ENCODE measurements around the gene SLAIN1. TPM values are rescaled to one million over a fixed set of nuclear protein-coding genes. Genes with fewer than 3 reads are reported as not detected.

Gene SLAIN1
- total and polyA plus RNA-seq, 2 of the 13 experiments (the other 11 are each of a cell fraction or from before 2014, with no cell fraction given) = 1.2 to 4.5 TPM

DNA sequence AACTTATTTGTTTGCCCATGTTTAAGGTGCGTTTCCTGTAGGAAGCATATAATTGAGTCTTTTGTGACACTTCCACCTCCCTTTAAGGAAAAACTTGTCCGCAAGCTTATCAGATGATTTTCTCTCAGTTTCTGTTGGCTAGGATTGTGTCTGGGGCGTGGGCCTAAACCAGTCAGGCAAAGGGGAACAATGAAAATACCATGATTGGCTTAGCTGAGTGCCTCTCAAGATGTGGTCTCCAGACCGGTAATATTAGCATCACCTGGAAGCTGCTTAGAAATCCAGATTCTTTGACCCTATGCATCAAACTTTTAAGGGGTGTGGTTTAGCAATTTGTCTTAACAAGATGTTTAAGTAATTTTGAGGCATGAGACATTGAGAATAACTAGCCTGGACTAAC lies 20.0 kb downstream of the SLAIN1 start:
- Histone ChIP-seq H3K9ac (ENCODE audit: insufficient read depth, low read depth, low read length) (no peak overlapping the region), H2AFZ (ENCODE audit: low read length) (no peak overlapping the region), H3K4me1 (ENCODE audit: insufficient read depth, low read length) (no peaks in the 10 kb centered on the region), H3K27ac (ENCODE audit: extremely low read length, insufficient read depth, low read length) (no peak overlapping the region), H3K4me3 (replicated peaks in 1 of 3; ENCODE audit: insufficient read depth in 1 of 3, low read depth in 2 of 3, low read length in 3 of 3) (no peak overlapping the region), H3K79me2 (ENCODE audit: insufficient read depth, low read length) (no peaks in the 10 kb centered on the region), H3K4me2 (ENCODE audit: low read depth, low read length) (no peak overlapping the region), H3K27me3 (ENCODE audit: control insufficient read depth in 1 of 2, insufficient read depth in 2 of 2, low read length in 2 of 2) (no peaks in the 10 kb centered on the region), H3K9me3 (ENCODE audit: low read length) (no peaks in the 10 kb centered on the region), H3K36me3 (replicated peaks in 1 of 2; ENCODE audit: control insufficient read depth in 1 of 2, insufficient read depth in 2 of 2, low read length in 2 of 2) (no peaks in the 10 kb centered on the region), H4K20me1 (ENCODE audit: insufficient read depth, low read length) (no peaks in the 10 kb centered on the region)
- no peak for DNase-seq (ENCODE audit: low spot score)
- 51% methylated on average over 4 of the region's 4 CpGs for WGBS (ENCODE audit: low lambda C conversion rate)
- BruUV-seq (replicated peaks) = no TSS peak
- CTCF ChIA-PET (ENCODE audit: low intra/inter-chr PET ratio, low total read pairs) = no interaction called here
- FAIRE-seq = no peak
- in situ Hi-C loops (cut with HindIII; ENCODE audit: extremely low pct_ligation_motif_present, low pct_unique_long_range_greater_than_20kb) (no loop called here), intact Hi-C loops (cut with micrococcal nuclease; ENCODE audit: unreplicated experiment) (no loop called here)
- ATAC-seq = no peak
- POLR2A ChIA-PET = no interaction called here
- TF ChIP-seq ZMAT3 (CRISPR knock-in tag; conservative IDR thresholded peaks at IDR 0.05) = no peak
- no peak for TF ChIP-seq NFYB (CRISPR knock-in tag; IDR thresholded peaks at IDR 0.05)
- no peak for TF ChIP-seq NFE2 (CRISPR knock-in tag; IDR thresholded peaks at IDR 0.05)
- TF ChIP-seq NFRKB (IDR thresholded peaks at IDR 0.05) = no peak
- TF ChIP-seq ZMYM2 (CRISPR knock-in tag; IDR thresholded peaks at IDR 0.05) = no peak
- TF ChIP-seq, protein P1, sequence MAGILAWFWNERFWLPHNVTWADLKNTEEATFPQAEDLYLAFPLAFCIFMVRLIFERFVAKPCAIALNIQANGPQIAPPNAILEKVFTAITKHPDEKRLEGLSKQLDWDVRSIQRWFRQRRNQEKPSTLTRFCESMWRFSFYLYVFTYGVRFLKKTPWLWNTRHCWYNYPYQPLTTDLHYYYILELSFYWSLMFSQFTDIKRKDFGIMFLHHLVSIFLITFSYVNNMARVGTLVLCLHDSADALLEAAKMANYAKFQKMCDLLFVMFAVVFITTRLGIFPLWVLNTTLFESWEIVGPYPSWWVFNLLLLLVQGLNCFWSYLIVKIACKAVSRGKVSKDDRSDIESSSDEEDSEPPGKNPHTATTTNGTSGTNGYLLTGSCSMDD (CRISPR knock-in tag; IDR thresholded peaks at IDR 0.05) = no peak
- no peak for TF ChIP-seq ZNF749 (CRISPR knock-in tag; IDR thresholded peaks at IDR 0.05; ENCODE audit: borderline replicate concordance)
- TF ChIP-seq ZNF382 (CRISPR knock-in tag; IDR thresholded peaks at IDR 0.05; ENCODE audit: borderline replicate concordance) = no peak
- no peak for TF ChIP-seq ZFYVE20 (CRISPR knock-in tag; IDR thresholded peaks at IDR 0.05; ENCODE audit: borderline replicate concordance, low read depth)
- TF ChIP-seq, protein P2, sequence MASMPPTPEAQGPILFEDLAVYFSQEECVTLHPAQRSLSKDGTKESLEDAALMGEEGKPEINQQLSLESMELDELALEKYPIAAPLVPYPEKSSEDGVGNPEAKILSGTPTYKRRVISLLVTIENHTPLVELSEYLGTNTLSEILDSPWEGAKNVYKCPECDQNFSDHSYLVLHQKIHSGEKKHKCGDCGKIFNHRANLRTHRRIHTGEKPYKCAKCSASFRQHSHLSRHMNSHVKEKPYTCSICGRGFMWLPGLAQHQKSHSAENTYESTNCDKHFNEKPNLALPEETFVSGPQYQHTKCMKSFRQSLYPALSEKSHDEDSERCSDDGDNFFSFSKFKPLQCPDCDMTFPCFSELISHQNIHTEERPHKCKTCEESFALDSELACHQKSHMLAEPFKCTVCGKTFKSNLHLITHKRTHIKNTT (CRISPR knock-in tag; IDR thresholded peaks at IDR 0.05) = no peak
- TF ChIP-seq, protein P3, sequence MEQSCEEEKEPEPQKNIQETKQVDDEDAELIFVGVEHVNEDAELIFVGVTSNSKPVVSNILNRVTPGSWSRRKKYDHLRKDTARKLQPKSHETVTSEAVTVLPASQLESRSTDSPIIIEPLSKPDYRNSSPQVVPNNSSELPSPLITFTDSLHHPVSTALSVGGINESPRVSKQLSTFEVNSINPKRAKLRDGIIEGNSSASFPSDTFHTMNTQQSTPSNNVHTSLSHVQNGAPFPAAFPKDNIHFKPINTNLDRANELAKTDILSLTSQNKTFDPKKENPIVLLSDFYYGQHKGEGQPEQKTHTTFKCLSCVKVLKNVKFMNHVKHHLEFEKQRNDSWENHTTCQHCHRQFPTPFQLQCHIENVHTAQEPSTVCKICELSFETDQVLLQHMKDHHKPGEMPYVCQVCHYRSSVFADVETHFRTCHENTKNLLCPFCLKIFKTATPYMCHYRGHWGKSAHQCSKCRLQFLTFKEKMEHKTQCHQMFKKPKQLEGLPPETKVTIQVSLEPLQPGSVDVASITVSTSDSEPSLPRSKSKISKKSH (CRISPR knock-in tag; IDR thresholded peaks at IDR 0.05; ENCODE audit: borderline replicate concordance) = no peak
- no peak for TF ChIP-seq ZFP1 (CRISPR knock-in tag; IDR thresholded peaks at IDR 0.05)
- TF ChIP-seq ZNF256 (CRISPR knock-in tag; conservative IDR thresholded peaks at IDR 0.05) = no peak
- no peak for TF ChIP-seq GPN1 (CRISPR knock-in tag; IDR thresholded peaks at IDR 0.05; ENCODE audit: borderline replicate concordance)
- no peak for TF ChIP-seq ZNF878 (CRISPR knock-in tag; IDR thresholded peaks at IDR 0.05)

Measured in HepG2 (cell line).